MM.1S (cell line): ENCODE data around the gene KCNJ6.

Source experiments
- EZH2 ChIP-seq: fragments of 300-600 bp; sonication (generic); optimal IDR thresholded peaks from 2 replicates; pipeline ENCODE3; 2017; ENCODE audit warnings: low read depth, mild to moderate bottlenecking, antibody characterized with exemption, low read length, mixed read lengths
- EZH2phosphoT487 ChIP-seq: fragments of 300-600 bp; sonication (generic); IDR thresholded peaks from 2 replicates; pipeline ENCODE4 v1.6.1; 2018; ENCODE audit warnings: antibody characterized with exemption, low read length
- TF ChIP-seq, protein P1 (sequence below): fragments of 300-600 bp; sonication (generic); IDR thresholded peaks from 2 replicates; pipeline ENCODE4 v1.5.1; 2016; ENCODE audit warnings: antibody characterized with exemption, low read length, mixed read lengths

DNA sequence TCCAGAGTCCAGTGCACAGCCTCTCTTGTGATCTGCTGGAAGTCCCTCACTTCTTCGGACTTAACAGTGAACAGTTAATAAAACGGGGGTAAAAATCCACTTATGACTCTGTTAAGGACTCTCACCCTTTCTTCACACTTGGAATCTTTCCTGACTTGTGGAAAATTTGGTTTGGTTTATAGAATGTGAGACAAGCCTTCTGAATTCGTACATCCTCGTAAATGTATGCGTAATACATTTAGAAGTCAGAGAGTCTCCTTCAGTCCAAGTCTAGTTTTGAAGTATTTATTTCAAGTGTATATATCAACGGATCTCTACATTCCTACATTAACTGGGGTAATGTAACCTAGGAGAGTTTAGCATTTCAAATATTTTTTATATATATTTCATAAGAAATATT is 270.4 kb downstream of the KCNJ6 start:
- TF ChIP-seq, protein P1, sequence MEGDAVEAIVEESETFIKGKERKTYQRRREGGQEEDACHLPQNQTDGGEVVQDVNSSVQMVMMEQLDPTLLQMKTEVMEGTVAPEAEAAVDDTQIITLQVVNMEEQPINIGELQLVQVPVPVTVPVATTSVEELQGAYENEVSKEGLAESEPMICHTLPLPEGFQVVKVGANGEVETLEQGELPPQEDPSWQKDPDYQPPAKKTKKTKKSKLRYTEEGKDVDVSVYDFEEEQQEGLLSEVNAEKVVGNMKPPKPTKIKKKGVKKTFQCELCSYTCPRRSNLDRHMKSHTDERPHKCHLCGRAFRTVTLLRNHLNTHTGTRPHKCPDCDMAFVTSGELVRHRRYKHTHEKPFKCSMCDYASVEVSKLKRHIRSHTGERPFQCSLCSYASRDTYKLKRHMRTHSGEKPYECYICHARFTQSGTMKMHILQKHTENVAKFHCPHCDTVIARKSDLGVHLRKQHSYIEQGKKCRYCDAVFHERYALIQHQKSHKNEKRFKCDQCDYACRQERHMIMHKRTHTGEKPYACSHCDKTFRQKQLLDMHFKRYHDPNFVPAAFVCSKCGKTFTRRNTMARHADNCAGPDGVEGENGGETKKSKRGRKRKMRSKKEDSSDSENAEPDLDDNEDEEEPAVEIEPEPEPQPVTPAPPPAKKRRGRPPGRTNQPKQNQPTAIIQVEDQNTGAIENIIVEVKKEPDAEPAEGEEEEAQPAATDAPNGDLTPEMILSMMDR, result no peak
- TF ChIP-seq EZH2phosphoT487, result no peak
- no peak for TF ChIP-seq EZH2
